Stimulated activated effector memory CD8-positive, alpha-beta T cell treated with anti-CD3 and anti-CD28 coated beads, Interleukin-12 subunit alpha, Interleukin-12 subunit beta, amount 100 ng/mL, for 72 hours (primary cell): ENCODE measurements around the gene POLR3F.
"Not testable (repeated sequence)": the region's sequence is repeated elsewhere in the genome, so short reads cannot be mapped to it uniquely, and the experiment has no call there.

Experiments used
- ATAC-seq: fragments of 150-1000 bp; cut with Tn5 transposase; 2 replicates; pipeline ENCODE4 v1.10.0; 2021
- DNase-seq, 2 donors: peaks; one replicate each; pipeline ENCODE4 v3.0.0; 2021 to 2022; ENCODE audit warnings: low spot score in 2 of 2
- H3K27ac Mint-ChIP-seq: one replicate; pipeline ENCODE4 v1.8.0; 2022; ENCODE audit warnings: mild to moderate bottlenecking, mixed read lengths
- H3K36me3 Mint-ChIP-seq: one replicate; pipeline ENCODE4 v1.8.0; 2022; ENCODE audit warnings: mild to moderate bottlenecking, mixed read lengths
- H3K4me1 Mint-ChIP-seq: one replicate; pipeline ENCODE4 v1.8.0; 2022; ENCODE audit warnings: mixed read lengths
- H3K4me3 Mint-ChIP-seq: one replicate; pipeline ENCODE4 v1.8.0; 2022; ENCODE audit warnings: mild to moderate bottlenecking, mixed read lengths
- H3K9me3 Mint-ChIP-seq: one replicate; pipeline ENCODE4 v1.8.0; 2022; ENCODE audit warnings: mixed read lengths

POLR3F gene

GRCh38 chr20:18526761-18527160 lies 59.6 kb downstream of the POLR3F start:
- not testable (repeated sequence) for H3K27ac Mint-ChIP-seq, H3K4me3 Mint-ChIP-seq, H3K4me1 Mint-ChIP-seq, H3K9me3 Mint-ChIP-seq, DNase-seq, ATAC-seq
- H3K36me3 Mint-ChIP-seq = peaks cover 89% of the 10 kb centered on the region

- H3K36me3 Mint-ChIP-seq = peaks cover 94% of the 10 kb centered on the region
- no peak for ATAC-seq
- no peak overlapping the region for H3K4me3 Mint-ChIP-seq
- no peak overlapping the region for H3K27ac Mint-ChIP-seq
- no peak for DNase-seq
- H3K4me1 Mint-ChIP-seq = no peaks in the 10 kb centered on the region
- no peaks in the 10 kb centered on the region for H3K9me3 Mint-ChIP-seq
These were observed 60.1 kb downstream of the POLR3F start for GRCh38 chr20:18527339-18527738.

GRCh38 chr20:18527836-18528235 lies 60.6 kb downstream of the POLR3F start:
- H3K4me1 Mint-ChIP-seq = no peaks in the 10 kb centered on the region
- no peak for ATAC-seq
- H3K27ac Mint-ChIP-seq = no peak overlapping the region
- H3K9me3 Mint-ChIP-seq = no peaks in the 10 kb centered on the region
- H3K4me3 Mint-ChIP-seq = no peak overlapping the region
- H3K36me3 Mint-ChIP-seq = peaks cover 99% of the 10 kb centered on the region
- DNase-seq = no peak

- Mint-ChIP-seq H3K4me3 (no peak overlapping the region), H3K36me3 (peaks cover 100% of the 10 kb centered on the region), H3K9me3 (no peaks in the 10 kb centered on the region), H3K4me1 (no peaks in the 10 kb centered on the region), H3K27ac (no peak overlapping the region)
- DNase-seq (no peak), ATAC-seq (no peak)
These were observed 61.9 kb downstream of the POLR3F start for GRCh38 chr20:18529041-18529440.

GRCh38 chr20:18532626-18533025 lies 65.4 kb downstream of the POLR3F start:
- Mint-ChIP-seq H3K9me3 (no peaks in the 10 kb centered on the region), H3K27ac (no peak overlapping the region), H3K36me3 (peaks cover 100% of the 10 kb centered on the region), H3K4me3 (no peak overlapping the region), H3K4me1 (no peaks in the 10 kb centered on the region)
- no peak for DNase-seq
- ATAC-seq = no peak

GRCh38 chr20:18533491-18533890 lies 66.3 kb downstream of the POLR3F start:
- DNase-seq (no peak), ATAC-seq (no peak)
- H3K27ac Mint-ChIP-seq = no peak overlapping the region
- no peak overlapping the region for H3K4me3 Mint-ChIP-seq
- H3K9me3 Mint-ChIP-seq = no peaks in the 10 kb centered on the region
- H3K36me3 Mint-ChIP-seq = peaks cover 100% of the 10 kb centered on the region
- no peaks in the 10 kb centered on the region for H3K4me1 Mint-ChIP-seq

- no peak overlapping the region for H3K27ac Mint-ChIP-seq
- H3K36me3 Mint-ChIP-seq = peaks cover 100% of the 10 kb centered on the region
- H3K9me3 Mint-ChIP-seq = no peaks in the 10 kb centered on the region
- no peak for DNase-seq
- ATAC-seq = no peak
- H3K4me3 Mint-ChIP-seq = no peak overlapping the region
- no peaks in the 10 kb centered on the region for H3K4me1 Mint-ChIP-seq
These were observed 66.9 kb downstream of the POLR3F start for GRCh38 chr20:18533978-18534644.
